ENCODE results near the gene GCNT1.

Gene GCNT1

DNA sequence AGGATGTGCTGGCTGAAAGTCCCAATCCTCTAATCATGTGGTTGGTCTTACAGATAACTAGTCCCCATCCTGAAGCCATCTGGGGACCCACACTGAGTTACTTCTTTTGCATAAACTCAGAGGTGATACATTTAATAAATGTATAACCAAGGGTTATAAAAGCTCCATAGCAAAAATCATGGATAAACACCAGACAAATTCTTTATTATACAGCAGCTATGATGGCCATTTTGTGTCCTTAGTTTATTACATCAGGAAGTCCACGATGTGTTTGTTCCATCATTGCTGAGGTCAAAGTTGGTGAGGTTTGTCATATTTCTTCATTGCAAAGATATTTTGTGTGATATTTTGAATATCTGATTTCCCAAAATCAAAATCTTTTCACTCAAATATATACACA lies 80.2 kb downstream of the GCNT1 start:
- TF ChIP-seq, protein P1, sequence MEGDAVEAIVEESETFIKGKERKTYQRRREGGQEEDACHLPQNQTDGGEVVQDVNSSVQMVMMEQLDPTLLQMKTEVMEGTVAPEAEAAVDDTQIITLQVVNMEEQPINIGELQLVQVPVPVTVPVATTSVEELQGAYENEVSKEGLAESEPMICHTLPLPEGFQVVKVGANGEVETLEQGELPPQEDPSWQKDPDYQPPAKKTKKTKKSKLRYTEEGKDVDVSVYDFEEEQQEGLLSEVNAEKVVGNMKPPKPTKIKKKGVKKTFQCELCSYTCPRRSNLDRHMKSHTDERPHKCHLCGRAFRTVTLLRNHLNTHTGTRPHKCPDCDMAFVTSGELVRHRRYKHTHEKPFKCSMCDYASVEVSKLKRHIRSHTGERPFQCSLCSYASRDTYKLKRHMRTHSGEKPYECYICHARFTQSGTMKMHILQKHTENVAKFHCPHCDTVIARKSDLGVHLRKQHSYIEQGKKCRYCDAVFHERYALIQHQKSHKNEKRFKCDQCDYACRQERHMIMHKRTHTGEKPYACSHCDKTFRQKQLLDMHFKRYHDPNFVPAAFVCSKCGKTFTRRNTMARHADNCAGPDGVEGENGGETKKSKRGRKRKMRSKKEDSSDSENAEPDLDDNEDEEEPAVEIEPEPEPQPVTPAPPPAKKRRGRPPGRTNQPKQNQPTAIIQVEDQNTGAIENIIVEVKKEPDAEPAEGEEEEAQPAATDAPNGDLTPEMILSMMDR (conservative IDR thresholded peaks at IDR 0.05; ENCODE audit: low read depth, low read length): no peak
- DNase-seq (ENCODE audit: low read depth): no peak
- no peak overlapping the region for H3K4me3 ChIP-seq (ENCODE audit: low read length)

DNA sequence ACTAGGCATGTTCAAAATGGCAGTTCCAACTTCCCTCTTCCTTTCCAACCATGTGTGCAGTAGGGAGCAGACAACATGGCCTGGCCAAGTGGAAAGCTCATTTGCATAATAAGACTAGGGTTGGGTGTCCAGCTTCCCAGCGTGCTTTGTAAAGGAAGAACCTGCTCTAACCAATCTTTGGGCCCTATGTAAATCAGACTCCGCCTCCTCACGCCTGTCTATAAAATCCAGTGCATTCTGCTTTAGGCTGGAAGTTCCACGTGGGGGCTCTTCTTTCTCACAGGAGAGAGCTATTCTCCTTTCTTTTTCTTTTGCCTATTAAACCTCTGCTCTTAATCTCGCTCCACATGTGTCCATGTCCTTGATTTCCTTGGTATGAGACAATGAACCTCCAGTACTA lies 83.4 kb downstream of the GCNT1 start:
- no peak for DNase-seq (ENCODE audit: low read depth)
- no peak overlapping the region for H3K4me3 ChIP-seq (ENCODE audit: low read length)
- TF ChIP-seq, protein P1 (conservative IDR thresholded peaks at IDR 0.05; ENCODE audit: low read depth, low read length): no peak

DNA sequence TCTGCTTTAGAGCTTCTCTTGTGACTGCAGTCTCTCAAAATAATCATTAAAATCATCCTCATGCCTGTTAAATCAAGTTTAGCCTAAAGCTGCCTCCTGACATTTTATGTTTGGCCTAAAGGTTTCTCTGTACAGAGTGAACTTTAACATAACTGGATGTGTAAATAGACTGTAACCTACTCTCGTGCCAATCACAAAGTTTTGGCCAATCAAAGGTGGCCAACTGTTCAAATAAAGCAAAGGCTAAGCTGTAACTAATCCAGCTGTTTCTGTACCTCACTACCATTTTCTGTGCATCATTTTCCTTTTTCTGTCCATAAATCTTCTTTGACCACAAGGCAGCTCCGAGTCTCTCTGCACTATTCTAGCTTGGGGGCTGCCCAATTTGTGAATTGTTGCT lies 86.2 kb downstream of the GCNT1 start:
- DNase-seq (ENCODE audit: low read depth): no peak

DNA sequence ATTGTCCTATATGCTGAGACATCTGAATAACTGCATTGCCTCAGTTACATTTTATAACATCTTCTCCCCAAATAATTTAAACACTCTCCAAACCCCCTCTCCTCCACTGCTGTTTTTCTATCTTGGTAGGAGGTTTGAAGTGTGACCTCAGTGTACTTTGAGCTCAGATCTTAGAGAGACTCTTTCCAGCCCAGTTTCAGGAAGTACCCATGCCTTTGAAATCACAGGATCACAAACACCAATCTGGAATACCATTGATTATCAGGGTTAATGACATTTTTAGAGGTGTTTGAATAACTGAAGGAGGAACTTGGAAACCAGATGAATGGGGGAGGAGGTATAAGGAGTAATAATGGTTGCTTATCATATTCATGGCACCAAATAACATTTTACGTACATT lies 93.2 kb downstream of the GCNT1 start:
- DNase-seq (ENCODE audit: low read depth): no peak
- no peak overlapping the region for H3K4me3 ChIP-seq (ENCODE audit: low read length)
- TF ChIP-seq, protein P1 (conservative IDR thresholded peaks at IDR 0.05; ENCODE audit: low read depth, low read length): no peak

More for the DNA sequence above, 86.2 kb downstream of the GCNT1 start:
- H3K4me3 ChIP-seq (ENCODE audit: low read length): no peak overlapping the region
- TF ChIP-seq, protein P1 (conservative IDR thresholded peaks at IDR 0.05; ENCODE audit: low read depth, low read length): no peak

DNA sequence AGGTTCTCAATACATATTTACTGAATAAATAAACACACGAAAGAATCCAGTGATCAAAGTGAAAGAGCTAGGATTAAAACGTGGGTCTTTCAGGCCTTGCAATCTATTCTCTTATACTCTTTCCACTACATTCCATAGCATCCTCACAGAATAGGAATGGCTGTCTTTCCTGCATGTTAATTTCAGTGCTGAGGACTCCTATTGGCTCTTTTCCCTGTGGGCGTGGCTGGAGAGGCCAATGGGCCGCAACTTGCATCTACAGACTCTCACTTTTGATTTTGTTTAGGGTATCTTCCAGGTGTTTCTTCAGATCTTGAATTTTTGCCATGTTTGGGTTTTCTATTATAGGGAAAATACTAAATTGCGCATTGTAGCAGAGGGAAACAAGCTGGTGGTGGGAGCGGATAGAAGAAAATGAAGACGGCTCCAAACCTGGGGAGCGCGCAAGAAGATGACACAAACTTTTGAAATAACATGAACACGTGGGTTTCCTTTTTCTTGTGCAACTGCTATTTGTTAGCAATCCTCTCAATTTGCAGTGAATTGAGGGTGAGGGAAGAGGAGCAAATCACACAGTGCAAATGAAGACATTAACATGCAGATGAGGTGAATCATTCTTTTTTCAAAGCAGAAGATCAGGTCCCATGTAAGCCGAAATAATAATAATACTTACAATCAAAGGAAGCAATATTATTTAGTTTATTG lies 93.9 kb downstream of the GCNT1 start:
- TF ChIP-seq, protein P1 (conservative IDR thresholded peaks at IDR 0.05; ENCODE audit: low read depth, low read length): no peak
- no peak for DNase-seq (ENCODE audit: low read depth)
- no peak overlapping the region for H3K4me3 ChIP-seq (ENCODE audit: low read length)

DNA sequence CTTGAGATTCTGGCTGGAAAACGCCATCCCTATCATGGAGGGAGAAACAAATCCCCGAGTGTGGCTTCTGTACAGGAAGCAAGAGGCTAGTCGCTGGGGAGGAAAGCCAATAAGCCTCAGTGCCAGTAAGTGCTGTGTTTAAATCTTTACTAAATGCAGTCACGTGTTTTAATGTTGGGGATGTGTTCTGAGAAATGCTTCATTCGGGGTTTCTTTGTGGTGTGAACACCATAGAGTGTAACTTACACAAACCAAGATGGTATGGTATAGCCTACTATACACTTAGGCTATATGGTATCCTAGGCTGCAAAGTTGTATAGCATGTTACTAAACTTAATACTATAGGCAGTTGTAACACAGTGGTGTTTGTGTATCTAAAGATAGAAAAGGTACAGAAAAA lies 94.7 kb downstream of the GCNT1 start:
- TF ChIP-seq, protein P1 (conservative IDR thresholded peaks at IDR 0.05; ENCODE audit: low read depth, low read length): no peak
- no peak for DNase-seq (ENCODE audit: low read depth)
- H3K4me3 ChIP-seq (ENCODE audit: low read length): no peak overlapping the region

Data from retinal pigment epithelial cell (primary cell).